Gastroesophageal sphincter (tissue), 3 donors: Measurements from ENCODE around the gene ZSWIM4.

ENCODE experiments used
- EP300 ChIP-seq: sonication (generic); formaldehyde crosslinking; IDR thresholded peaks from one replicate; pipeline ENCODE4 v1.6.1; 2017; ENCODE audit warnings: antibody characterized with exemption, mild to moderate bottlenecking
- TF ChIP-seq, protein P1 (sequence below), 4 experiments: fragments of 200-600 bp in 2 of 4; fragments of 450-650 bp in 2 of 4; sonication (generic) in 1 of 4; IDR thresholded peaks; one replicate each; pipeline ENCODE4 v1.5.1; 2017 to 2019; ENCODE audit warnings: antibody characterized with exemption in 4 of 4, mild to moderate bottlenecking in 2 of 4, moderate library complexity in 2 of 4

GRCh38 chr19:13804830-13805683 lies 9.8 kb downstream of the ZSWIM4 start:
- TF ChIP-seq, protein P1, sequence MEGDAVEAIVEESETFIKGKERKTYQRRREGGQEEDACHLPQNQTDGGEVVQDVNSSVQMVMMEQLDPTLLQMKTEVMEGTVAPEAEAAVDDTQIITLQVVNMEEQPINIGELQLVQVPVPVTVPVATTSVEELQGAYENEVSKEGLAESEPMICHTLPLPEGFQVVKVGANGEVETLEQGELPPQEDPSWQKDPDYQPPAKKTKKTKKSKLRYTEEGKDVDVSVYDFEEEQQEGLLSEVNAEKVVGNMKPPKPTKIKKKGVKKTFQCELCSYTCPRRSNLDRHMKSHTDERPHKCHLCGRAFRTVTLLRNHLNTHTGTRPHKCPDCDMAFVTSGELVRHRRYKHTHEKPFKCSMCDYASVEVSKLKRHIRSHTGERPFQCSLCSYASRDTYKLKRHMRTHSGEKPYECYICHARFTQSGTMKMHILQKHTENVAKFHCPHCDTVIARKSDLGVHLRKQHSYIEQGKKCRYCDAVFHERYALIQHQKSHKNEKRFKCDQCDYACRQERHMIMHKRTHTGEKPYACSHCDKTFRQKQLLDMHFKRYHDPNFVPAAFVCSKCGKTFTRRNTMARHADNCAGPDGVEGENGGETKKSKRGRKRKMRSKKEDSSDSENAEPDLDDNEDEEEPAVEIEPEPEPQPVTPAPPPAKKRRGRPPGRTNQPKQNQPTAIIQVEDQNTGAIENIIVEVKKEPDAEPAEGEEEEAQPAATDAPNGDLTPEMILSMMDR (IDR thresholded peaks at IDR 0.05): peak in 3 of 4 experiments; percentile 64 to 71 (median 68)
- no peak for TF ChIP-seq EP300
